IPS-20b (cell line): ENCODE measurements around the gene ERVK3-1.
"Not testable (repeated sequence)": the region's sequence is repeated elsewhere in the genome, so short reads cannot be mapped to it uniquely, and the experiment has no call there.

ENCODE experiments used
- H3K27ac ChIP-seq: one replicate; pipeline ENCODE4 v1.5.1; 2013; ENCODE audit warnings: low read length
- H3K27me3 ChIP-seq: 2 replicates; pipeline ENCODE4 v1.6.1; 2013; ENCODE audit warnings: mild to moderate bottlenecking, low read length, inconsistent platforms; ENCODE audit not compliant: insufficient read depth
- H3K36me3 ChIP-seq: 2 replicates; pipeline ENCODE4 v1.6.1; 2013; ENCODE audit warnings: low read depth, mild to moderate bottlenecking, inconsistent platforms, low read length, moderate library complexity; ENCODE audit not compliant: insufficient read depth
- H3K4me1 ChIP-seq: 2 replicates; pipeline ENCODE4 v1.6.1; 2013; ENCODE audit warnings: mild to moderate bottlenecking, control low read depth, inconsistent platforms, low read length, moderate library complexity; ENCODE audit not compliant: insufficient read depth
- H3K4me3 ChIP-seq: 2 replicates; pipeline ENCODE4 v1.5.1; 2013; ENCODE audit warnings: mild to moderate bottlenecking, low read length, inconsistent platforms
- H3K9ac ChIP-seq: 2 replicates; pipeline ENCODE4 v1.6.1; 2013; ENCODE audit warnings: low read depth, mild to moderate bottlenecking, inconsistent platforms, low read length, moderate library complexity
- H3K9me3 ChIP-seq: 2 replicates; pipeline ENCODE4 v1.6.1; 2013; ENCODE audit warnings: mild to moderate bottlenecking, low read depth, low read length, inconsistent platforms; ENCODE audit not compliant: insufficient read depth

ERVK3-1 gene

DNA sequence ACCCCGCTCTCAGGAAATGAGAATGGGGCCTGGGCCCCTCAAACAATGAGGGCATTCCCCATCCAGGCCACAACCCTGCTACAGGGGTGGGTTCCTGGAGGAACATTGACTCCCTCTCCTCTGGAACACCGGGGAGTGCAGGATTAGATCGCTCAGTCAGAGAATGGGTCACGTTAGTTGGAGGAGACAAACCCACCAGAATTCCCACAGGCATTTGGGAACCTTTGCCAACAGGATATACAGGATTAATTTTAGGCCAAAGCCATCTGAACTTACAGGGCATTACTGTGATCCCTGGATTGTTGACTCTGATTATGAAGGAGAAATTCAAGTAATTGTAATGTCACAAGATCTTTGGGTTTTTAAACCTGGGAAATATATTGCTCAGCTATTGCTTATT lies 2.6 kb downstream of the ERVK3-1 start:
- H3K27ac ChIP-seq, result no peak overlapping the region
- H3K4me1 ChIP-seq, result peaks cover 5% of the 10 kb centered on the region; the same call in 1 of the 2 replicates
- no peaks in the 10 kb centered on the region for H3K9me3 ChIP-seq
- H3K4me3 ChIP-seq, result no peak overlapping the region
- no peak overlapping the region for H3K9ac ChIP-seq
- H3K27me3 ChIP-seq, result no peaks in the 10 kb centered on the region
- H3K36me3 ChIP-seq, result peaks cover 54% of the 10 kb centered on the region

GRCh38 chr19:58310685-58311084 lies 5.5 kb downstream of the ERVK3-1 start:
- H3K36me3 ChIP-seq, result peaks cover 81% of the 10 kb centered on the region
- H3K9me3 ChIP-seq, result not testable (repeated sequence)

DNA sequence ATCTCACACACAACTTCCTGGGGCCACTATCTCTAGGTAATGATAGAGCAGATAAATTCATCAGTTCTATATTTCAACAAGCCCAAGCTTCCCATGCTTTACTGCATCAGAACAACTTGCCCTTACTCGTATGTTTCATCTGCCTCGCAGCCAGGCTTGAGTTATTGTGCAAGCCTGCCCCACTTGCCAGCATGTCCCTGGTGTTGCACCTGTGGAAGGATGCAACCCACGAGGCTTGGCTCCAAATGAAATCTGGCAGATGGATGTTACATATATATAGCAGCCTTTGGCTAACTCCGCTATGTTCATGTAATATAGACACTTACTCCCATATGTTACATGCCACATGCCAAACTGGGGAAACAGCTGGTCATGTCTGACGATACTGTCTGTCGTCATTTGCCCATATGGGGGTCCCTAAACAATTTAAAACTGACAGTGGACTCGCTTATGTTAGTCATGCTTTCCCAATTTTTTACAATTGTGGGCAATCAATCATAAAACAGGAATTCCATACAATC lies 6.2 kb downstream of the ERVK3-1 start:
- no peak overlapping the region for H3K27ac ChIP-seq
- H3K36me3 ChIP-seq, result peaks cover 82% of the 10 kb centered on the region

More at GRCh38 chr19:58310685-58311084, 5.5 kb downstream of the ERVK3-1 start:
- H3K27ac ChIP-seq, H3K9ac ChIP-seq, H3K27me3 ChIP-seq, H3K4me3 ChIP-seq, H3K4me1 ChIP-seq: not testable (repeated sequence)

DNA sequence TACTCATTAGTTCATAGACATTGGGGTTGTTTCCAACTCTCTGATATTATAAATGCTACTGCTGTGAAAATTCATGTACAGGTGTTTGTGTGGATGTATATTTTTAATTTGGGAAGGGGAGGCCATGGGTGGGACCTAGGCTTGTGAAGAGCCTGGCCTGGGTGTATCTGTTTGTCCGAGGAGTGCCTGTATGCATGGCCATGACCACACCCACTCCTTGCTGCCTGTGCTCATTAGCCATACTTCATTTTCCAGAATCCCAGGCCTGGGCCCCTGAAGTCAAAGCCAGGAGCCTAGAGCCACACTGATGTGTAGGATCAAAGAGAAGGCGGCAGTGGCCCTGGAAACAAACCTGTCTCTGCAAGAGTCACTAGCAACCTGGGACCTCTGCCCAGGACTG lies 10.4 kb downstream of the ERVK3-1 start:
- no peak overlapping the region for H3K4me3 ChIP-seq
- no peak overlapping the region for H3K27ac ChIP-seq
- H3K9ac ChIP-seq, result no peak overlapping the region
- H3K4me1 ChIP-seq, result no peaks in the 10 kb centered on the region
- H3K9me3 ChIP-seq, result no peaks in the 10 kb centered on the region
- peaks cover 47% of the 10 kb centered on the region for H3K36me3 ChIP-seq
- H3K27me3 ChIP-seq, result no peaks in the 10 kb centered on the region

More for the DNA sequence above, 6.2 kb downstream of the ERVK3-1 start:
- Histone ChIP-seq H3K9me3 (no peaks in the 10 kb centered on the region), H3K27me3 (no peaks in the 10 kb centered on the region), H3K4me1 (no peaks in the 10 kb centered on the region), H3K4me3 (no peak overlapping the region), H3K9ac (no peak overlapping the region)

DNA sequence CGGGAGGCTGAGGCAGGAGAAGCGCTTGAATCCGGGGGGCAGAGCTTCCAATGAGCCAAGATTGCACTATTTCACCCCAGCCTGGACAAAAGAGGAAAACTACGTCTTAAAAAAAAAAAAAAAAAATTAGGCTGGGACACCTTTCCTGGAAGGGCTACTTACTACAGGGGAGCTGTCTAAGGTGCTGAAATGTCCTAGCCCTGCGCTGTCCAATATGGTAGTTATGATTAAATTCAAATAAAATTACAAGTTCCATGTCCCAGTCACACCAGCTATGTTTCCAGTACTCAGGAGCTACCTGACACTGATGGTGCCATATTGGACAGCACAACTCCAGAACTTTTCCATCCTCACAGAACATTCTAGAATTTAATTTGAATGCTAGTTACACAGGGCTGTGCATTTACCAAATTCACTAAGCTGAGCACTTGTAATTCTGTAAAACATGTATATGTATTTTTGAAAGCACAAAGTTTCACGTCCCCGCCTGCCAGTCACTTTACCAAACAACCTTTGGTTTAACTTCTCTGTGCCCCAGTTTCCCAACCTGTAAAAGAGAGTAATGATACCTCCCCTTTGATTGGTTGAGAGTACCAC lies 12.4 kb downstream of the ERVK3-1 start:
- no peaks in the 10 kb centered on the region for H3K9me3 ChIP-seq
- H3K4me1 ChIP-seq, result no peaks in the 10 kb centered on the region
- H3K9ac ChIP-seq, result no peak overlapping the region
- H3K27ac ChIP-seq, result no peak overlapping the region
- no peak overlapping the region for H3K4me3 ChIP-seq
- H3K36me3 ChIP-seq, result peaks cover 32% of the 10 kb centered on the region
- no peaks in the 10 kb centered on the region for H3K27me3 ChIP-seq

DNA sequence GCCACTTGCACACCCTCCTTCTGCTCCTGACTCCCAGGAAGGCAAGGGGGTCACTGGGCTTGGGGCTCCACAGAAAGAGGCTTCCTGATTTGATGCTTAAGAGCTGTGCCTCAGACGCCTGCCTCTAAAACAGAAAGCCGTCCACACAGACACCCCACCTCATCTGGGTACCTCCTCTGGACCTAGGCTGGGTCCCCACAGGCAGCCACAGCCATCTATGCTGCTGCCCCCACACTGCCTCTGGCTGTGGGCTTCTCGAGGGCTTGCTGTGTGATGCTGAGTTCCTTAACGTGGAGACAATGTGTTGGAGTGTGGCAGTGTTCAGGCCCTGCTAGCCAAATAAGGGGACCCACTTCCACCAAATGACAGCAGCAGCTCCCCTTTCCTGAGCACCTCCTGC lies 13.1 kb downstream of the ERVK3-1 start:
- Histone ChIP-seq H3K36me3 (peaks cover 25% of the 10 kb centered on the region), H3K27ac (no peak overlapping the region), H3K9ac (no peak overlapping the region), H3K9me3 (no peaks in the 10 kb centered on the region), H3K4me3 (no peak overlapping the region), H3K27me3 (no peaks in the 10 kb centered on the region), H3K4me1 (no peaks in the 10 kb centered on the region)

DNA sequence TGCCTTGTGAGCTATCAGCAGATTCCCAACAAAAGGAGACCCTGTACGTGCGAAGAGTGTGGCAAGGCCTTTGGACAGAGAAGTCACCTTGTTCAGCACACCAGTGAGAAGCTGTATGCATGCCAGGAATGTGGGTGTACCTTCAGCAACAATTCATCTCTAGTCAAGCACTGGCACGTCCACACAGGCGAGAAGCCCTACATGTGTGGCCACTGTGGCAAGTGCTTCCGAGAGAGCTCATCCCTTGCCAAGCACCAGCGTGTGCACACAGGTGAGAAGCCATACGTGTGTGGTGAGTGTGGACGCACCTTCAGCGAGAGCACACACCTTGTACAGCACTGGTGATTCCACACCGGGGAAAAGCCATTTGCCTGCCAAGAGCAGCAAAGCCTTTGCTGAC lies 14.1 kb downstream of the ERVK3-1 start:
- Histone ChIP-seq H3K27me3 (no peaks in the 10 kb centered on the region), H3K36me3 (peaks cover 16% of the 10 kb centered on the region), H3K4me1 (no peaks in the 10 kb centered on the region), H3K9ac (no peak overlapping the region), H3K9me3 (no peaks in the 10 kb centered on the region), H3K27ac (no peak overlapping the region), H3K4me3 (no peak overlapping the region)

DNA sequence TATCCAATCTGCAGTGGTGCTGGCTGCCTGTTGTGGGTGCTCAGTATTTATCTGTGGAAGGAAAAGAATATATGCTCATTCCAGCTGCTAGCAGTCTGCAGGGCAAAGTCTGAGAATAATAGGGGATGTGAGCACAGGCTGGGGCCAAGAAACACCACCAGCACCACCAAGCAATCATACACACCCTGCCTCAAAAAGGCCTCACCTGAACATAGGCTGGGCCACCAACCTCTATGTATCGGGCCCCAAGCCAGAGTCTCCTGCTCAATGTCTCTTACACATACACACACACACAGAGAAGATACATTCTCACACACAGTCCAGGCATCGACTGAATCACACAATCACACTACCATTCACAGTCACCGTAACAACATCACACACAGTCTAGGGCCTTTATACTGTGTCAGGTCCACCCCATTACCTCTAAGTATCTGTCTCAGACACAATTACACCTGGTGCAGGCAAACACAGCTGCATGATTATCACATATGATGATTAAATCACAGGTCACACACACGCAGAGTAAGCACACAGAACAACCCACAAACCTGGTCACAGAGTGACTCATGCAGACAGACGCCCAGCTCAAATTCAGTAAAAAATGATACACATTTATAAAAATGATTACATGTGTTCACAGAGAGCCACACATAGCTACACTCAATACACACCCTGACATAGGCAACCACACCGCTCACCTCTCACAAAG lies 20.3 kb downstream of the ERVK3-1 start:
- no peaks in the 10 kb centered on the region for H3K27me3 ChIP-seq
- H3K9me3 ChIP-seq, result no peaks in the 10 kb centered on the region
- H3K27ac ChIP-seq, result no peak overlapping the region
- H3K36me3 ChIP-seq, result no peaks in the 10 kb centered on the region
- H3K4me1 ChIP-seq, result no peaks in the 10 kb centered on the region; the same call in 1 of the 2 replicates
- H3K4me3 ChIP-seq, result peak overlapping the region; percentile 93
- peak overlapping the region; percentile 91; the same call in 1 of the 2 replicates for H3K9ac ChIP-seq

- no peaks in the 10 kb centered on the region for H3K9me3 ChIP-seq
- H3K27me3 ChIP-seq, result no peaks in the 10 kb centered on the region
- H3K27ac ChIP-seq, result no peak overlapping the region
- H3K36me3 ChIP-seq, result no peaks in the 10 kb centered on the region
- H3K9ac ChIP-seq, result peak overlapping the region; percentile 91
- peak overlapping the region; percentile 93 for H3K4me3 ChIP-seq
- H3K4me1 ChIP-seq, result no peaks in the 10 kb centered on the region; the same call in 1 of the 2 replicates
These were observed 21.3 kb downstream of the ERVK3-1 start for GRCh38 chr19:58326501-58326913.

GRCh38 chr19:58326914-58327726 lies 21.9 kb downstream of the ERVK3-1 start, which contains the start of gene ZSCAN22:
Gene ZSCAN22 (plus strand): TSS chr19:58326994. CDS start chr19:58334803, 7,809 bp downstream.
- Histone ChIP-seq H3K36me3 (no peaks in the 10 kb centered on the region), H3K27ac (no peak within 1 kb of the TSS)

DNA sequence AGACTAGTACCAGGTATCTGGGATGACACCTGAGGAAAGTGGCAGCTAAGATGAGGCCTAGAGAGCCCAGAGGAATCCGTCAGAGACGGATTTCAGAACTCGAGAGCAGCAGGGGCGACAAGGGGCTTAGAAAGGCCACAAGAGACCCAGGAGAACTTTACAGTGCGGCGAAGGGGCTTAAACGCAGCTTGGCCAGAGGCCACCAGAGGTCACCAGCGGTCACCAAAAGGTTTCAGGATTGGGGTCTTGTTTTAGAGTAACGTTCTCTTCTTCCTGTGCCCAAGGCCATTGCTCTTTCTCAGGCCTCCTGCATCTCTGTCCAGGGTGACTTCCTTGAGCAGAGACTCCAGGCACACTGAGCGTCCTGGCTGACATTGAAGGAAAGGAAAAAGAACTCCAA lies 23.8 kb downstream of the ERVK3-1 start:
- no peak overlapping the region for H3K9ac ChIP-seq
- H3K4me1 ChIP-seq, result no peaks in the 10 kb centered on the region; the same call in 1 of the 2 replicates
- H3K27me3 ChIP-seq, result no peaks in the 10 kb centered on the region
- H3K9me3 ChIP-seq, result no peaks in the 10 kb centered on the region
- no peaks in the 10 kb centered on the region for H3K36me3 ChIP-seq
- no peak overlapping the region for H3K4me3 ChIP-seq
- no peak overlapping the region for H3K27ac ChIP-seq

More at GRCh38 chr19:58326914-58327726, 21.9 kb downstream of the ERVK3-1 start, which contains the start of gene ZSCAN22:
- no peaks in the 10 kb centered on the region for H3K9me3 ChIP-seq
- peak within 1 kb of the TSS; percentile 93 for H3K4me3 ChIP-seq
- H3K27me3 ChIP-seq, result no peaks in the 10 kb centered on the region
- H3K4me1 ChIP-seq, result no peaks in the 10 kb centered on the region; the same call in 1 of the 2 replicates
- H3K9ac ChIP-seq, result peak within 1 kb of the TSS; percentile 91
